ENCODE results near the gene NDRG2. TPM values are rescaled to one million over a fixed set of nuclear protein-coding genes. Genes with fewer than 3 reads are reported as not detected.
A peak's percentile ranks its signal among the peaks of the same experiment; 100 is the strongest.

NDRG2 gene
- polyA plus RNA-seq, 1 experiment, result 1.0 TPM

- POLR2A ChIA-PET, result interaction anchor here (0.6 kb wide), 1 partner anchor 52 kb away, joined by 4 read pairs; no protein-coding TSS in a partner anchor
- peaks cover 69% of the 10 kb centered on the region for H3K27me3 ChIP-seq (ENCODE audit: control insufficient read depth, insufficient read depth, low read length)
Observed at GRCh38 chr14:21026274-21026987, 1.6 kb upstream of the NDRG2 start.

DNA sequence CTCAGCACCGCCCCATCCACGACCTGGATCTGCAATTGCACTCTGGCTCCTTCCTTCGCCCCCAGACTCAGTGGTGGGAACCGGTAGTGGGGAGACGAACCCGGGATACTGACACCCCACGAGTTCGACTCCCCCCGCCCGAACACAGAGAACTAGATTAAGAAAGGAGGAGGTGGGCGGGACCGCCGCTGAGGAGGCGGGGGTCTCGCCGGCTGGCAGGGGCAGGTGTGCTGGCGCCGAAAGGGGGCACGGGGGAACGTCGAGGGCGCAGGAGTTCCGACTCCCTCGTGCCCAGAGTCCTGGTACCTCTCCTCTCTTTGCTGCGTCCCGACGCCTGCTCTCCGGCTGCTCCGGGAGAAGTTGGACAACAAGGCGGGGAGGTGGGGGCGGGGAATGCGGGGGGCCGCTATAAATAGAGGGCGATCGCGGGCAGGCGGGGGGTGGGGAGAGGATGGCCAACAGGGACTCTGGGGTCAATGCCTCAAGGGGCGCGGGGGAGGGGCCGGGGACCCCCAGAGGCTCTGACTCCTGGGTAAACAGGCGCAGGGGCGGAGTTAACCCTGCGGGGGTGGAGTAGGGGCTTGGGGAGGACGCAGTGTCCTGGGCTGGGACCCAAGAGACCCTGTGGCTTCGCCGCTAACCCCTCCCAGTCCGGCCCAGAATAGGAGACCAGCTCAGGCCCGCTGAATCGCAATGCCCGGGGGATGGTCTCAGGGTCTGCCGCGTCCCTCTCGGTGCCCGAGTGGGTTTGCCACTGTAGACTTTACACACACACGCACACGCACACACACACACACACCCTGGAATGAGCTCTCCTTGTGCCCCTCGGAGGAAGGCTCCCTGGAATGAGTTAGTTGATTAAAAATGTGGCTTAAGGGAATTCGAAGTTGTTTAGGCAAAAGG is 761 bp upstream of the NDRG2 start:
- ChIA-PET POLR2A (interaction anchor here (0.6 kb wide), 1 partner anchor 51 kb away, joined by 4 read pairs; no protein-coding TSS in a partner anchor), CTCF (interaction anchor here (1.1 to 1.6 kb wide), 4 partner anchors 11 to 55 kb away, joined by 4 to 7 read pairs (median 6); no protein-coding TSS in a partner anchor)
- Histone ChIP-seq H3K4me3 (ENCODE audit: low read depth, low read length) (peak overlapping the region; percentile 44), H3K27ac (ENCODE audit: low read depth, low read length) (no peak overlapping the region), H3K9me3 (ENCODE audit: control insufficient read depth, insufficient read depth, low read length) (no peaks in the 10 kb centered on the region; the same call in 1 of the 2 replicates), H3K27me3 (ENCODE audit: control insufficient read depth, insufficient read depth, low read length) (peaks cover 72% of the 10 kb centered on the region)
- TF ChIP-seq, protein P1, sequence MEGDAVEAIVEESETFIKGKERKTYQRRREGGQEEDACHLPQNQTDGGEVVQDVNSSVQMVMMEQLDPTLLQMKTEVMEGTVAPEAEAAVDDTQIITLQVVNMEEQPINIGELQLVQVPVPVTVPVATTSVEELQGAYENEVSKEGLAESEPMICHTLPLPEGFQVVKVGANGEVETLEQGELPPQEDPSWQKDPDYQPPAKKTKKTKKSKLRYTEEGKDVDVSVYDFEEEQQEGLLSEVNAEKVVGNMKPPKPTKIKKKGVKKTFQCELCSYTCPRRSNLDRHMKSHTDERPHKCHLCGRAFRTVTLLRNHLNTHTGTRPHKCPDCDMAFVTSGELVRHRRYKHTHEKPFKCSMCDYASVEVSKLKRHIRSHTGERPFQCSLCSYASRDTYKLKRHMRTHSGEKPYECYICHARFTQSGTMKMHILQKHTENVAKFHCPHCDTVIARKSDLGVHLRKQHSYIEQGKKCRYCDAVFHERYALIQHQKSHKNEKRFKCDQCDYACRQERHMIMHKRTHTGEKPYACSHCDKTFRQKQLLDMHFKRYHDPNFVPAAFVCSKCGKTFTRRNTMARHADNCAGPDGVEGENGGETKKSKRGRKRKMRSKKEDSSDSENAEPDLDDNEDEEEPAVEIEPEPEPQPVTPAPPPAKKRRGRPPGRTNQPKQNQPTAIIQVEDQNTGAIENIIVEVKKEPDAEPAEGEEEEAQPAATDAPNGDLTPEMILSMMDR (IDR thresholded peaks at IDR 0.05; ENCODE audit: low read depth, low read length), result no peak
- no peak for DNase-seq (ENCODE audit: low read depth, low spot score)

More at GRCh38 chr14:21026274-21026987, 1.6 kb upstream of the NDRG2 start:
- TF ChIP-seq, protein P1 (IDR thresholded peaks at IDR 0.05; ENCODE audit: low read depth, low read length), result no peak
- no peak for DNase-seq (ENCODE audit: low read depth, low spot score)
- Histone ChIP-seq H3K4me3 (ENCODE audit: low read depth, low read length) (no peak overlapping the region), H3K27ac (ENCODE audit: low read depth, low read length) (no peak overlapping the region), H3K9me3 (ENCODE audit: control insufficient read depth, insufficient read depth, low read length) (no peaks in the 10 kb centered on the region; the same call in 1 of the 2 replicates)
- CTCF ChIA-PET, result interaction anchor here (1.1 to 1.6 kb wide), 4 partner anchors 12 to 55 kb away, joined by 4 to 7 read pairs (median 6); no protein-coding TSS in a partner anchor

- peaks cover 76% of the 10 kb centered on the region for H3K27me3 ChIP-seq (ENCODE audit: control insufficient read depth, insufficient read depth, low read length)
- TF ChIP-seq, protein P1 (IDR thresholded peaks at IDR 0.05; ENCODE audit: low read depth, low read length), result no peak
- H3K4me3 ChIP-seq (ENCODE audit: low read depth, low read length), result peak overlapping the region; percentile 50; the same call in 1 of the 2 replicates
- no peak overlapping the region for H3K27ac ChIP-seq (ENCODE audit: low read depth, low read length)
- DNase-seq (ENCODE audit: low read depth, low spot score), result no peak
- ChIA-PET POLR2A (no interaction called here), CTCF (interaction anchor here (1.1 to 13.3 kb wide), 3 partner anchors 9 to 83 kb away, joined by 3 to 310 read pairs (median 11); no protein-coding TSS in a partner anchor)
- H3K9me3 ChIP-seq (ENCODE audit: control insufficient read depth, insufficient read depth, low read length), result no peaks in the 10 kb centered on the region; the same call in 1 of the 2 replicates
Observed at GRCh38 chr14:21023817-21024584, 860 bp downstream of the NDRG2 start.

DNA sequence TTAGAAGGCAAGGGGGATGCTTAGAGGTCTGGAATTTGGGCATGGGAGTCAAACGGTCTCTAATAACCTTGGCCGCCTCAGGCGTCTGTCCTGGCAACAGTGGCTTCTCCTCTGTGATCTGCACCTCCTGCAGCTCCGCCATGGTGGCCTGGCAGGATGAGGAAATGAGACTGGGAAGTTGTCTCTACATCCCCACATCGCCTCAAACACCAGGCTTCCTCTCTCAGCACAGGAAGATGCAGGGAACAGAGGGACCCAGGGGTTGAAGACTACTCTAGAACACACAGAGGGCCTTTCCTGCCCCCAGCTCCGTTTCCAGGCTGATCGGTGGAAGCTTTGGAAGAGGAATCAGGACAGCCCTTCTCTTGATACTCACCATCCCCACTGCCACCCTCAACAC is 1.7 kb downstream of the NDRG2 start:
- no peak for DNase-seq (ENCODE audit: low read depth, low spot score)
- TF ChIP-seq, protein P1 (IDR thresholded peaks at IDR 0.05; ENCODE audit: low read depth, low read length), result no peak
- H3K4me3 ChIP-seq (ENCODE audit: low read depth, low read length), result no peak overlapping the region
- H3K9me3 ChIP-seq (ENCODE audit: control insufficient read depth, insufficient read depth, low read length), result no peaks in the 10 kb centered on the region; the same call in 1 of the 2 replicates
- ChIA-PET POLR2A (no interaction called here), CTCF (interaction anchor here (1.1 to 13.3 kb wide), 4 partner anchors 8 to 84 kb away, joined by 3 to 310 read pairs (median 7); no protein-coding TSS in a partner anchor)
- no peak overlapping the region for H3K27ac ChIP-seq (ENCODE audit: low read depth, low read length)
- peaks cover 73% of the 10 kb centered on the region for H3K27me3 ChIP-seq (ENCODE audit: control insufficient read depth, insufficient read depth, low read length)
